Liver (tissue), 9 donors: ENCODE results near the gene CAMKMT. TPM values are rescaled to one million over a fixed set of nuclear protein-coding genes. Genes with fewer than 3 reads are reported as not detected.

Source experiments
- DNase-seq: peaks from one replicate; pipeline ENCODE4 v3.0.0-alpha.2; 2017; ENCODE audit warnings: low spot score
- H3K27ac ChIP-seq, 2 donors: one replicate each; pipeline ENCODE4 v1.7.0; 2013; ENCODE audit warnings: inconsistent platforms in 2 of 2, low read length in 2 of 2, control low read depth in 1 of 2, low read depth in 1 of 2, mild to moderate bottlenecking in 1 of 2
- H3K27me3 ChIP-seq, 4 donors: one replicate each; pipeline versions ENCODE4 v1.6.1 to v1.7.0; 2013; ENCODE audit warnings: low read length in 3 of 4, inconsistent platforms in 1 of 4, mild to moderate bottlenecking in 1 of 4, moderate library complexity in 1 of 4; ENCODE audit not compliant: control insufficient read depth in 4 of 4, insufficient read depth in 4 of 4
- H3K36me3 ChIP-seq, 4 donors: one replicate each; pipeline versions ENCODE4 v1.6.1 to v1.7.0; 2013; ENCODE audit warnings: low read length in 3 of 4, mild to moderate bottlenecking in 3 of 4, low read depth in 1 of 4, moderate library complexity in 1 of 4; ENCODE audit not compliant: control insufficient read depth in 4 of 4, insufficient read depth in 3 of 4
- H3K4me1 ChIP-seq, 4 donors: one replicate each; pipeline versions ENCODE4 v1.6.1 to v1.7.0; 2013; ENCODE audit warnings: low read length in 3 of 4, mild to moderate bottlenecking in 3 of 4, moderate library complexity in 1 of 4; ENCODE audit not compliant: control insufficient read depth in 4 of 4, insufficient read depth in 4 of 4
- H3K4me3 ChIP-seq, 3 donors: one replicate each; pipeline versions ENCODE4 v1.6.1 to v1.7.0; 2013; ENCODE audit warnings: low read length in 3 of 3, control low read depth in 1 of 3, low read depth in 1 of 3, mild to moderate bottlenecking in 1 of 3
- H3K9ac ChIP-seq, 2 donors: one replicate each; pipeline ENCODE4 v1.7.0; 2013; ENCODE audit warnings: low read length in 2 of 2, mild to moderate bottlenecking in 2 of 2, moderate library complexity in 2 of 2, control low read depth in 1 of 2, low read depth in 1 of 2
- H3K9me3 ChIP-seq, 4 donors: one replicate each; pipeline versions ENCODE4 v1.6.1 to v1.7.0; 2013; ENCODE audit warnings: low read length in 3 of 4; ENCODE audit not compliant: control insufficient read depth in 4 of 4
- FOXA1 ChIP-seq: IDR thresholded peaks from 2 replicates; pipeline ENCODE4 v1.6.1; 2016; ENCODE audit warnings: antibody characterized with exemption
- FOXA2 ChIP-seq: IDR thresholded peaks from 2 replicates; pipeline ENCODE4 v1.6.1; 2016; ENCODE audit warnings: antibody characterized with exemption
- GABPA ChIP-seq, 2 donors: IDR thresholded peaks in 1 of 2; conservative IDR thresholded peaks in 1 of 2; 2 replicates each; pipeline ENCODE4 v1.6.1; 2016; ENCODE audit warnings: antibody characterized with exemption in 2 of 2, mild to moderate bottlenecking in 1 of 2, moderate library complexity in 1 of 2
- HNF4A ChIP-seq, 2 donors: conservative IDR thresholded peaks; 2 replicates each; pipeline ENCODE4 v1.6.1; 2016; ENCODE audit warnings: antibody characterized with exemption in 2 of 2, mild to moderate bottlenecking in 2 of 2
- HNF4G ChIP-seq: IDR thresholded peaks from 2 replicates; pipeline ENCODE4 v1.6.1; 2016; ENCODE audit warnings: antibody characterized with exemption
- JUND ChIP-seq, 2 donors: IDR thresholded peaks; 2 replicates each; pipeline ENCODE4 v1.6.1; 2016; ENCODE audit warnings: antibody characterized with exemption in 2 of 2
- NR2F2 ChIP-seq: IDR thresholded peaks from 2 replicates; pipeline ENCODE4 v1.6.1; 2016; ENCODE audit warnings: antibody characterized with exemption
- RAD21 ChIP-seq, 2 donors: IDR thresholded peaks; 2 replicates each; pipeline ENCODE4 v1.6.1; 2016; ENCODE audit warnings: antibody characterized with exemption in 2 of 2, mild to moderate bottlenecking in 2 of 2
- RXRA ChIP-seq, 2 donors: IDR thresholded peaks; 2 replicates each; pipeline ENCODE4 v1.6.1; 2017 to 2018; ENCODE audit warnings: antibody characterized with exemption in 2 of 2, mild to moderate bottlenecking in 1 of 2
- SP1 ChIP-seq: IDR thresholded peaks from 2 replicates; pipeline ENCODE4 v1.6.1; 2018; ENCODE audit warnings: antibody characterized with exemption, mild to moderate bottlenecking
- TAF1 ChIP-seq: conservative IDR thresholded peaks from 2 replicates; pipeline ENCODE4 v1.6.1; 2016; ENCODE audit warnings: antibody characterized with exemption, mild to moderate bottlenecking
- YY1 ChIP-seq: IDR thresholded peaks from 2 replicates; pipeline ENCODE4 v1.6.1; 2016; ENCODE audit warnings: antibody characterized with exemption, mild to moderate bottlenecking
- WGBS: extraction: QIAGEN DNeasy Blood & Tissue Kit; methylation state at CpG from one replicate; pipeline ENCODE4 v1.1.7; 2013; 5-methylcytosine and 5-hydroxymethylcytosine counted together
- polyA plus RNA-seq, 2 donors: library from polyadenylated mRNA; stranded (reverse) in 1 of 2; unstranded in 1 of 2; fragments of 200-250 nt in 1 of 2; fragments of >200 nt in 1 of 2; fragmentation: Nextera tagmentation in 1 of 2; extraction: Ambion mirVana in 1 of 2; gene quantifications; one replicate each; pipeline versions ENCODE4 v1.2.1 to v1.2.3, GENCODE V29; 2013 to 2015
- total RNA-seq, 2 donors: library from RNA; depleted of rRNA; stranded (reverse); fragments of >200 nt; gene quantifications; one replicate each; pipeline ENCODE4 v1.2.3, GENCODE V29; 2014
- TF ChIP-seq, protein P1 (sequence below): IDR thresholded peaks from 2 replicates; pipeline ENCODE4 v1.6.1; 2016; ENCODE audit warnings: antibody characterized with exemption
- TF ChIP-seq, protein P2 (sequence below): IDR thresholded peaks from 2 replicates; pipeline ENCODE4 v1.6.1; 2016; ENCODE audit warnings: antibody characterized with exemption
- TF ChIP-seq, protein P3 (sequence below): IDR thresholded peaks from 2 replicates; pipeline ENCODE4 v1.6.1; 2016; ENCODE audit warnings: antibody characterized with exemption, mild to moderate bottlenecking
- TF ChIP-seq, protein P4 (sequence below): IDR thresholded peaks from 2 replicates; pipeline ENCODE4 v1.6.1; 2016; ENCODE audit warnings: antibody characterized with exemption
- donor health status: healthy.
- donor health status: healthy.
- donor health status: healthy.
- donor health status: healthy.
- donor health status: healthy.

The CAMKMT gene
- total and polyA plus RNA-seq, 4 donors: 1.5 to 12.7 (median 7.1) TPM

DNA sequence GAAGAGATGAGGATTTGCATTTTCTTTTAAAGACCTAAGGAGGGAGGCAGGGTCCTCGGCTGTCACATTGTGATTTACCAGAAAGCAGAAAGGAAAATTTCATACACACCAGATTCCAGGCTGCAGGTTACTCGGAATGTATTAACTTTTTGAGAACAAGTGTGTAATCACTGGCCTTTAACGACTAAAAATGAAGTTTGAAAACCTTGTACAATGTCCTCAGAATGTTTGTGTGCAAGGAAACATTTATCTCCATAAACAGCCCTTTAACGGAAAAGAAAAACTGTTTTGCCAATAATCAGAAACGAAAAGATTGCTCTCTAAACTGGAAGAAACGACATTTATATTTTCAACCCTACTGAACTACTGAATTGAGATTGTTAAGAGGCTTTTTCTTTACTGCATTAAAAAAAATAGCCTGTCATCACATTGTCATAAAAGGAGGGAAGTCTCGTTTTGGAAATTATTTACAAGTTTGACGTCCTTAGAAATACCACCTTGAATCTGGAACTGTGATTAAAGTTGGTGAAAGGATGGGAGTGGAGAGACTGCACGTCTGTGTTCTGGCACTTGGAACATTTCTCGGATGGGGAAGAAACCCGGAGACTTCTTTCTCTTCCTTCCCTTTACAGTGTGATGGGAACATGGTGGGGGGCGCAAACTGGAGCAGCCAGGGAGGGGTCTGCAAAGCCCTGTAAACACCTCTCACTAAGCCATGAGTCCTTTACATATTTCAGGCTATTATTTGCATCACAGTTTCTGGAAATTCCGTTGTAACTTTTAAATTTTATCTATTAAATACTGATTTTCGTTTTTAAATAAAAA is 445.7 kb downstream of the CAMKMT start:
- H3K27me3 ChIP-seq: peaks cover 2 to 6% (median 4%) of the 10 kb centered on the region in 4 donors
- no peaks in the 10 kb centered on the region for H3K36me3 ChIP-seq
- 17% methylated on average over 14 of the region's 14 CpGs for WGBS
- DNase-seq: no peak
- no peak for TF ChIP-seq FOXA1
- no peak overlapping the region for H3K27ac ChIP-seq
- no peak overlapping the region for H3K4me3 ChIP-seq
- H3K9me3 ChIP-seq: no peaks in the 10 kb centered on the region
- H3K4me1 ChIP-seq: peaks cover 0 to 5% (median 2%) of the 10 kb centered on the region in 4 donors
- no peak overlapping the region for H3K9ac ChIP-seq

DNA sequence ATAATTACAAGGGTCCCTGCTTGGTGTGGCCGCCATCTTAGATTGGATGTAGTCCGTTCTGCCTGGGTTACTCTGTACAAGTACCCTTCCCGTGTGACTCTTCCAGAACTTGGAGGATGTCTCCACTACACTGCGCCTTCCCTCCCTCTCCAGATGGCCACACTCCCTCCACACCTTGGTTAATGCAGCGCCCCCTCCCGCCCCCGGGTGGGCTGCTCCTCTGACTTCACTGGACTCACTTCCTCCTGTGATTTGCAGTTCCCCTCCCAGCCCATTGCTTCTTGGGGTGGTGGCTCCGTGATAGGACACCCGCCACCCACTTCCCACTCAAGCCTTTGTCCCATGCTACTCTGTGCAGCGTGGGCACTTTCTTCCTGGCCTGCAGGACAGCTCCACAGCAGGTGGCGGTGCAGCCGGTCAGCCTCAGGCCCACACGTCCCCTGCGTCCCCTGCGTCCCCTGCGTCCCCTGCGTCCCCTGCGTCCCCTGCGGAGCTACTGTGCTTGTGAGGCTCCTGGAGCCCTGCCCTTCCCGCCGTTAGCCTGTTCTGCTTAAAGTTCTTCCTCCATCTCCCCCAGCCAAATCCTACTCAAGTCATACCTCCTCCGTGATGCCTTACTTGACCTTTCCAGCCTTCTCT is 449.3 kb downstream of the CAMKMT start:
- no peak for DNase-seq
- Histone ChIP-seq H3K9ac (no peak overlapping the region), H3K36me3 (no peaks in the 10 kb centered on the region), H3K9me3 (no peaks in the 10 kb centered on the region), H3K27me3 (peaks cover 0 to 6% (median 2%) of the 10 kb centered on the region in 4 donors), H3K4me1 (no peaks in the 10 kb centered on the region), H3K4me3 (no peak overlapping the region), H3K27ac (no peak overlapping the region)
- WGBS: 79% methylated on average over 22 of the region's 22 CpGs
- TF ChIP-seq FOXA1 (no peak), SP1 (no peak), RAD21 (IDR thresholded peaks at IDR 0.05) (no peak), RXRA (IDR thresholded peaks at IDR 0.05) (no peak), NR2F2 (no peak), YY1 (no peak), GABPA (IDR thresholded peaks at IDR 0.05 in 1 of 2, conservative IDR thresholded peaks at IDR 0.05 in 1 of 2) (no peak), JUND (IDR thresholded peaks at IDR 0.05) (no peak), HNF4G (no peak), HNF4A (conservative IDR thresholded peaks at IDR 0.05) (no peak), TAF1 (no peak), FOXA2 (no peak)
- TF ChIP-seq, protein P1, sequence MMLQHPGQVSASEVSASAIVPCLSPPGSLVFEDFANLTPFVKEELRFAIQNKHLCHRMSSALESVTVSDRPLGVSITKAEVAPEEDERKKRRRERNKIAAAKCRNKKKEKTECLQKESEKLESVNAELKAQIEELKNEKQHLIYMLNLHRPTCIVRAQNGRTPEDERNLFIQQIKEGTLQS: no peak
- TF ChIP-seq, protein P2, sequence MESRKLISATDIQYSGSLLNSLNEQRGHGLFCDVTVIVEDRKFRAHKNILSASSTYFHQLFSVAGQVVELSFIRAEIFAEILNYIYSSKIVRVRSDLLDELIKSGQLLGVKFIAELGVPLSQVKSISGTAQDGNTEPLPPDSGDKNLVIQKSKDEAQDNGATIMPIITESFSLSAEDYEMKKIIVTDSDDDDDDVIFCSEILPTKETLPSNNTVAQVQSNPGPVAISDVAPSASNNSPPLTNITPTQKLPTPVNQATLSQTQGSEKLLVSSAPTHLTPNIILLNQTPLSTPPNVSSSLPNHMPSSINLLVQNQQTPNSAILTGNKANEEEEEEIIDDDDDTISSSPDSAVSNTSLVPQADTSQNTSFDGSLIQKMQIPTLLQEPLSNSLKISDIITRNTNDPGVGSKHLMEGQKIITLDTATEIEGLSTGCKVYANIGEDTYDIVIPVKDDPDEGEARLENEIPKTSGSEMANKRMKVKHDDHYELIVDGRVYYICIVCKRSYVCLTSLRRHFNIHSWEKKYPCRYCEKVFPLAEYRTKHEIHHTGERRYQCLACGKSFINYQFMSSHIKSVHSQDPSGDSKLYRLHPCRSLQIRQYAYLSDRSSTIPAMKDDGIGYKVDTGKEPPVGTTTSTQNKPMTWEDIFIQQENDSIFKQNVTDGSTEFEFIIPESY: no peak
- TF ChIP-seq, protein P3, sequence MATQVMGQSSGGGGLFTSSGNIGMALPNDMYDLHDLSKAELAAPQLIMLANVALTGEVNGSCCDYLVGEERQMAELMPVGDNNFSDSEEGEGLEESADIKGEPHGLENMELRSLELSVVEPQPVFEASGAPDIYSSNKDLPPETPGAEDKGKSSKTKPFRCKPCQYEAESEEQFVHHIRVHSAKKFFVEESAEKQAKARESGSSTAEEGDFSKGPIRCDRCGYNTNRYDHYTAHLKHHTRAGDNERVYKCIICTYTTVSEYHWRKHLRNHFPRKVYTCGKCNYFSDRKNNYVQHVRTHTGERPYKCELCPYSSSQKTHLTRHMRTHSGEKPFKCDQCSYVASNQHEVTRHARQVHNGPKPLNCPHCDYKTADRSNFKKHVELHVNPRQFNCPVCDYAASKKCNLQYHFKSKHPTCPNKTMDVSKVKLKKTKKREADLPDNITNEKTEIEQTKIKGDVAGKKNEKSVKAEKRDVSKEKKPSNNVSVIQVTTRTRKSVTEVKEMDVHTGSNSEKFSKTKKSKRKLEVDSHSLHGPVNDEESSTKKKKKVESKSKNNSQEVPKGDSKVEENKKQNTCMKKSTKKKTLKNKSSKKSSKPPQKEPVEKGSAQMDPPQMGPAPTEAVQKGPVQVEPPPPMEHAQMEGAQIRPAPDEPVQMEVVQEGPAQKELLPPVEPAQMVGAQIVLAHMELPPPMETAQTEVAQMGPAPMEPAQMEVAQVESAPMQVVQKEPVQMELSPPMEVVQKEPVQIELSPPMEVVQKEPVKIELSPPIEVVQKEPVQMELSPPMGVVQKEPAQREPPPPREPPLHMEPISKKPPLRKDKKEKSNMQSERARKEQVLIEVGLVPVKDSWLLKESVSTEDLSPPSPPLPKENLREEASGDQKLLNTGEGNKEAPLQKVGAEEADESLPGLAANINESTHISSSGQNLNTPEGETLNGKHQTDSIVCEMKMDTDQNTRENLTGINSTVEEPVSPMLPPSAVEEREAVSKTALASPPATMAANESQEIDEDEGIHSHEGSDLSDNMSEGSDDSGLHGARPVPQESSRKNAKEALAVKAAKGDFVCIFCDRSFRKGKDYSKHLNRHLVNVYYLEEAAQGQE: no peak
- TF ChIP-seq, protein P4, sequence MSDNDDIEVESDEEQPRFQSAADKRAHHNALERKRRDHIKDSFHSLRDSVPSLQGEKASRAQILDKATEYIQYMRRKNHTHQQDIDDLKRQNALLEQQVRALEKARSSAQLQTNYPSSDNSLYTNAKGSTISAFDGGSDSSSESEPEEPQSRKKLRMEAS: no peak
